ENCODE results near the gene CASP7. TPM values are rescaled to one million over a fixed set of nuclear protein-coding genes. Genes with fewer than 3 reads are reported as not detected.

CASP7 gene
- total and polyA plus RNA-seq, 10 of the 15 experiments (the other 5 are each of a cell fraction or from before 2014, with no cell fraction given), result 23.7 to 34.4 (median 28.7) TPM

- TF ChIP-seq EP300 (IDR thresholded peaks at IDR 0.05; ENCODE audit: borderline replicate concordance in 1 of 2, control insufficient read depth in 1 of 2, low read depth in 2 of 2, low read length in 2 of 2), result no peak
- TF ChIP-seq MEF2A (IDR thresholded peaks at IDR 0.05; ENCODE audit: insufficient read depth, low read depth, low read length), result no peak
- TF ChIP-seq RB1 (IDR thresholded peaks at IDR 0.05; ENCODE audit: borderline replicate concordance), result no peak
Measured at GRCh38 chr10:113712024-113712423, 32.3 kb downstream of the CASP7 start (continued).

- H3K79me2 ChIP-seq (ENCODE audit: control insufficient read depth, insufficient read depth, low read length), result no peaks in the 10 kb centered on the region
- intact Hi-C loops (cut with micrococcal nuclease; ENCODE audit: unreplicated experiment) (no loop called here), in situ Hi-C loops (cut with MboI) (no loop called here)
- ATAC-seq (no peak), FAIRE-seq (no peak), DNase-seq (ENCODE audit: low read depth, low spot score) (no peak)
- H3K36me3 ChIP-seq (ENCODE audit: control insufficient read depth in 2 of 2, insufficient read depth in 2 of 2, low read length in 1 of 2), result peaks cover 5 to 8% of the 10 kb centered on the region in 2 experiments; a peak in 3 of 4 replicates
- H3K4me2 ChIP-seq (ENCODE audit: control insufficient read depth, insufficient read depth), result no peak overlapping the region
- TF ChIP-seq NKRF (conservative IDR thresholded peaks at IDR 0.05) (no peak), ZNF622 (IDR thresholded peaks at IDR 0.05) (no peak), BMI1 (IDR thresholded peaks at IDR 0.05; ENCODE audit: borderline replicate concordance) (no peak), SUZ12 (IDR thresholded peaks at IDR 0.05; ENCODE audit: unreplicated experiment) (no peak), JUNB (IDR thresholded peaks at IDR 0.05) (no peak), BHLHE40 (IDR thresholded peaks at IDR 0.05; ENCODE audit: borderline replicate concordance in 1 of 2, low read depth in 2 of 2, low read length in 1 of 2) (no peak), NRF1 (conservative IDR thresholded peaks at IDR 0.05; ENCODE audit: low read depth, low read length) (no peak), ATF7 (IDR thresholded peaks at IDR 0.05; ENCODE audit: low read depth) (no peak), MXI1 (IDR thresholded peaks at IDR 0.05; ENCODE audit: low read depth, low read length) (no peak), SIX5 (IDR thresholded peaks at IDR 0.05; ENCODE audit: low read depth, low read length, severe bottlenecking) (no peak), FOXK2 (IDR thresholded peaks at IDR 0.05) (no peak), MYB (IDR thresholded peaks at IDR 0.05; ENCODE audit: borderline replicate concordance, low read depth, low read length) (no peak), RFX5 (IDR thresholded peaks at IDR 0.05; ENCODE audit: low read depth, low read length) (no peak), HDAC2 (IDR thresholded peaks at IDR 0.05) (no peak)
- peaks cover 7% of the 10 kb centered on the region for H3K4me1 ChIP-seq (ENCODE audit: control insufficient read depth, insufficient read depth, low read length)
- SMC1A ChIA-PET (ENCODE audit: uncharacterized antibody, unreplicated experiment), result interaction anchor here (0.6 to 1.0 kb wide), 3 partner anchors 54 to 596 kb away, joined by 3 read pairs; no protein-coding TSS in a partner anchor
- no peak overlapping the region for H3K4me3 ChIP-seq
- BruUV-seq (replicated peaks), result no TSS peak
- H3K9ac ChIP-seq (ENCODE audit: control insufficient read depth, insufficient read depth, low read length), result no peak overlapping the region
- H4K20me1 ChIP-seq (ENCODE audit: control insufficient read depth, insufficient read depth), result no peaks in the 10 kb centered on the region
- POLR2A ChIA-PET, result interaction anchor here (0.8 kb wide), 1 partner anchor 63 kb away, joined by 3 read pairs; no protein-coding TSS in a partner anchor
- no peaks in the 10 kb centered on the region for H3K27me3 ChIP-seq (replicated peaks in 1 of 2; ENCODE audit: control insufficient read depth in 2 of 2, insufficient read depth in 2 of 2, low read length in 1 of 2)
- H2AFZ ChIP-seq (ENCODE audit: control insufficient read depth, low read depth, low read length), result no peak overlapping the region
- RAD21 ChIA-PET (ENCODE audit: unreplicated experiment), result interaction anchor here (1.2 kb wide), 1 partner anchor 390 kb away, joined by 4 read pairs; no protein-coding TSS in a partner anchor
- 86% methylated on average over 8 of the region's 8 CpGs for WGBS (ENCODE audit: insufficient coverage, insufficient replicate concordance, low lambda C conversion rate, missing lambda C conversion rate)
- CTCF ChIA-PET, result interaction anchor here (0.6 to 2.4 kb wide), 5 partner anchors 8 to 1048 kb away, joined by 3 to 9 read pairs (median 3); no protein-coding TSS in a partner anchor
- no peak overlapping the region for H3K27ac ChIP-seq (ENCODE audit: control insufficient read depth, insufficient read depth)
- no peaks in the 10 kb centered on the region for H3K9me3 ChIP-seq (replicated peaks; ENCODE audit: control insufficient read depth, insufficient read depth, low read length)
Measured at GRCh38 chr10:113712755-113713639, 33.3 kb downstream of the CASP7 start.
